Measurements from ENCODE around the gene UBE2S.

UBE2S gene

DNA sequence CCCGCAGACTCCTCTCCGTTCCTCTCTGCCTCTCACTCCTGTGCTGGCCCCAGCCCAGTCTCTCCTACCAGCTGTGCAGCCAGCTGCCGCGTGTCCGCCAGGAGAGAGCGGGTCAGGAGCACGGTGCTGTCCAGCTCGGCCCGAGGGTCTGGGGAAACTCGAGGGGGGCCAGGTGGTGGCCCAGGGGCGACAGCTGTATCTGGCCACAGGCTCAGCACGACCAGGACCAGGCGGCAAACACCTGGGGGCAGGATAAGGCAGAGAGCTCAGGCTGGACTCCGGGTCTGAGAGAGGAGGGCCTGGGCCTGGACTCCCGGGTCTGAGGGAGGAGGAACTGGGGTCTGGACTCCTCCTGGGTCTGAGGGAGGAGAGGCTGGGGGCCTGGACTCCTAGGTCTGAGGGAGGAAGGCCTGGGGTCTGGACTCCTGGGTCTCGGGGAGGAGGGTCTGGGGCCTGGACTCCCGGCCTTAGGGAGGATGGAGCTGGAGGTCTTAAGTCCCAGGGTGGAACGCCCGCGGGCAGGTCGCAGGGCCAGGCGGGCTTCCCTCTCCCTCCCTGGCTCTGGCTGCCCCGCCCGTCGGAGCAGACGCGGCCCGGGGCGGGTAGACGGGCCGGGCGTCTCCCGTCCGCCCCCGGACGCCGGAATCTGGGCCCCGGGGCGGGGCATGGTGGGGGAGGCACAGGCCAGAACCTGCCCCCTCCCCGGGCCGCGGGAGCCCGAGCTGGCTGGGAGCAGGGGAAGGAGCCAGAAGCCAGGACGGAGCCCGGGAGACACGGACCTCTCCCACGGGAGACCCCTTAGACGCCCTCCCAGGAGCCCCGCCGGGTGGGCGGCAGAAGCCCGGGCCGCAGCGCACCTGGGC lies 38.7 kb downstream of the UBE2S start (continued):
- TF ChIP-seq, protein P1, sequence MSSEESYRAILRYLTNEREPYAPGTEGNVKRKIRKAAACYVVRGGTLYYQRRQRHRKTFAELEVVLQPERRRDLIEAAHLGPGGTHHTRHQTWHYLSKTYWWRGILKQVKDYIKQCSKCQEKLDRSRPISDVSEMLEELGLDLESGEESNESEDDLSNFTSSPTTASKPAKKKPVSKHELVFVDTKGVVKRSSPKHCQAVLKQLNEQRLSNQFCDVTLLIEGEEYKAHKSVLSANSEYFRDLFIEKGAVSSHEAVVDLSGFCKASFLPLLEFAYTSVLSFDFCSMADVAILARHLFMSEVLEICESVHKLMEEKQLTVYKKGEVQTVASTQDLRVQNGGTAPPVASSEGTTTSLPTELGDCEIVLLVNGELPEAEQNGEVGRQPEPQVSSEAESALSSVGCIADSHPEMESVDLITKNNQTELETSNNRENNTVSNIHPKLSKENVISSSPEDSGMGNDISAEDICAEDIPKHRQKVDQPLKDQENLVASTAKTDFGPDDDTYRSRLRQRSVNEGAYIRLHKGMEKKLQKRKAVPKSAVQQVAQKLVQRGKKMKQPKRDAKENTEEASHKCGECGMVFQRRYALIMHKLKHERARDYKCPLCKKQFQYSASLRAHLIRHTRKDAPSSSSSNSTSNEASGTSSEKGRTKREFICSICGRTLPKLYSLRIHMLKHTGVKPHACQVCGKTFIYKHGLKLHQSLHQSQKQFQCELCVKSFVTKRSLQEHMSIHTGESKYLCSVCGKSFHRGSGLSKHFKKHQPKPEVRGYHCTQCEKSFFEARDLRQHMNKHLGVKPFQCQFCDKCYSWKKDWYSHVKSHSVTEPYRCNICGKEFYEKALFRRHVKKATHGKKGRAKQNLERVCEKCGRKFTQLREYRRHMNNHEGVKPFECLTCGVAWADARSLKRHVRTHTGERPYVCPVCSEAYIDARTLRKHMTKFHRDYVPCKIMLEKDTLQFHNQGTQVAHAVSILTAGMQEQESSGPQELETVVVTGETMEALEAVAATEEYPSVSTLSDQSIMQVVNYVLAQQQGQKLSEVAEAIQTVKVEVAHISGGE (tag by site-specific recombination; conservative IDR thresholded peaks at IDR 0.05; ENCODE audit: low read depth) = no peak
- TF ChIP-seq HIC1 (tag by site-specific recombination; IDR thresholded peaks at IDR 0.05) (peak; percentile 19; the same call in 1 of the 2 replicates), ZNF354C (tag by site-specific recombination; IDR thresholded peaks at IDR 0.05; ENCODE audit: borderline replicate concordance, low read depth) (no peak), KLF8 (tag by site-specific recombination; IDR thresholded peaks at IDR 0.05) (peak; percentile 28; the same call in 1 of the 2 replicates), HOXC10 (CRISPR knock-in tag; IDR thresholded peaks at IDR 0.05) (no peak), ZNF2 (tag by site-specific recombination; IDR thresholded peaks at IDR 0.05) (no peak), ZNF561 (tag by site-specific recombination; IDR thresholded peaks at IDR 0.05; ENCODE audit: borderline replicate concordance) (0 out of 2 replicates have a peak, but pooled peaks have one; percentile 33), TCF7L2 (IDR thresholded peaks at IDR 0.05; ENCODE audit: borderline replicate concordance, low read depth, low read length) (no peak), ZNF426 (tag by site-specific recombination; IDR thresholded peaks at IDR 0.05) (no peak), SCRT1 (tag by site-specific recombination; IDR thresholded peaks at IDR 0.05; ENCODE audit: borderline replicate concordance) (no peak), KLF17 (tag by site-specific recombination; IDR thresholded peaks at IDR 0.05) (0 out of 2 replicates have a peak, but pooled peaks have one; percentile 28), ZNF544 (tag by site-specific recombination; IDR thresholded peaks at IDR 0.05) (no peak), ZNF521 (tag by site-specific recombination; IDR thresholded peaks at IDR 0.05) (no peak), ZNF223 (tag by site-specific recombination; IDR thresholded peaks at IDR 0.05) (no peak), KLF1 (tag by site-specific recombination; IDR thresholded peaks at IDR 0.05) (peak; percentile 89), ZNF140 (tag by site-specific recombination; IDR thresholded peaks at IDR 0.05) (no peak), ZNF221 (tag by site-specific recombination; IDR thresholded peaks at IDR 0.05; ENCODE audit: borderline replicate concordance) (no peak), ZNF629 (tag by site-specific recombination; IDR thresholded peaks at IDR 0.05) (no peak)
- TF ChIP-seq, protein P2, sequence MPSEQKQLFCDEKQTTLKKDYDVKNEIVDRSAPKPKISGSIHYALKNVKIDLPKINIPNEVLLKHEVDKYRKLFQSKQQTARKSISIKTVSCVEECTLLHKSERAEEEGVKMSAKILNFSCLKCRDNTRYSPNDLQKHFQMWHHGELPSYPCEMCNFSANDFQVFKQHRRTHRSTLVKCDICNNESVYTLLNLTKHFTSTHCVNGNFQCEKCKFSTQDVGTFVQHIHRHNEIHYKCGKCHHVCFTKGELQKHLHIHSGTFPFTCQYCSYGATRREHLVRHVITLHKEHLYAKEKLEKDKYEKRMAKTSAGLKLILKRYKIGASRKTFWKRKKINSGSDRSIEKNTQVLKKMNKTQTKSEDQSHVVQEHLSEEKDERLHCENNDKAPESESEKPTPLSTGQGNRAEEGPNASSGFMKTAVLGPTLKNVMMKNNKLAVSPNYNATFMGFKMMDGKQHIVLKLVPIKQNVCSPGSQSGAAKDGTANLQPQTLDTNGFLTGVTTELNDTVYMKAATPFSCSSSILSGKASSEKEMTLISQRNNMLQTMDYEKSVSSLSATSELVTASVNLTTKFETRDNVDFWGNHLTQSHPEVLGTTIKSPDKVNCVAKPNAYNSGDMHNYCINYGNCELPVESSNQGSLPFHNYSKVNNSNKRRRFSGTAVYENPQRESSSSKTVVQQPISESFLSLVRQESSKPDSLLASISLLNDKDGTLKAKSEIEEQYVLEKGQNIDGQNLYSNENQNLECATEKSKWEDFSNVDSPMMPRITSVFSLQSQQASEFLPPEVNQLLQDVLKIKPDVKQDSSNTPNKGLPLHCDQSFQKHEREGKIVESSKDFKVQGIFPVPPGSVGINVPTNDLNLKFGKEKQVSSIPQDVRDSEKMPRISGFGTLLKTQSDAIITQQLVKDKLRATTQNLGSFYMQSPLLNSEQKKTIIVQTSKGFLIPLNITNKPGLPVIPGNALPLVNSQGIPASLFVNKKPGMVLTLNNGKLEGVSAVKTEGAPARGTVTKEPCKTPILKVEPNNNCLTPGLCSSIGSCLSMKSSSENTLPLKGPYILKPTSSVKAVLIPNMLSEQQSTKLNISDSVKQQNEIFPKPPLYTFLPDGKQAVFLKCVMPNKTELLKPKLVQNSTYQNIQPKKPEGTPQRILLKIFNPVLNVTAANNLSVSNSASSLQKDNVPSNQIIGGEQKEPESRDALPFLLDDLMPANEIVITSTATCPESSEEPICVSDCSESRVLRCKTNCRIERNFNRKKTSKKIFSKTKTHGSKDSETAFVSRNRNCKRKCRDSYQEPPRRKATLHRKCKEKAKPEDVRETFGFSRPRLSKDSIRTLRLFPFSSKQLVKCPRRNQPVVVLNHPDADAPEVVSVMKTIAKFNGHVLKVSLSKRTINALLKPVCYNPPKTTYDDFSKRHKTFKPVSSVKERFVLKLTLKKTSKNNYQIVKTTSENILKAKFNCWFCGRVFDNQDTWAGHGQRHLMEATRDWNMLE (tag by site-specific recombination; conservative IDR thresholded peaks at IDR 0.05; ENCODE audit: low read depth) = no peak
- TF ChIP-seq, protein P3, sequence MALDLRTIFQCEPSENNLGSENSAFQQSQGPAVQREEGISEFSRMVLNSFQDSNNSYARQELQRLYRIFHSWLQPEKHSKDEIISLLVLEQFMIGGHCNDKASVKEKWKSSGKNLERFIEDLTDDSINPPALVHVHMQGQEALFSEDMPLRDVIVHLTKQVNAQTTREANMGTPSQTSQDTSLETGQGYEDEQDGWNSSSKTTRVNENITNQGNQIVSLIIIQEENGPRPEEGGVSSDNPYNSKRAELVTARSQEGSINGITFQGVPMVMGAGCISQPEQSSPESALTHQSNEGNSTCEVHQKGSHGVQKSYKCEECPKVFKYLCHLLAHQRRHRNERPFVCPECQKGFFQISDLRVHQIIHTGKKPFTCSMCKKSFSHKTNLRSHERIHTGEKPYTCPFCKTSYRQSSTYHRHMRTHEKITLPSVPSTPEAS (tag by site-specific recombination; IDR thresholded peaks at IDR 0.05) = no peak
- TF ChIP-seq, protein P4, sequence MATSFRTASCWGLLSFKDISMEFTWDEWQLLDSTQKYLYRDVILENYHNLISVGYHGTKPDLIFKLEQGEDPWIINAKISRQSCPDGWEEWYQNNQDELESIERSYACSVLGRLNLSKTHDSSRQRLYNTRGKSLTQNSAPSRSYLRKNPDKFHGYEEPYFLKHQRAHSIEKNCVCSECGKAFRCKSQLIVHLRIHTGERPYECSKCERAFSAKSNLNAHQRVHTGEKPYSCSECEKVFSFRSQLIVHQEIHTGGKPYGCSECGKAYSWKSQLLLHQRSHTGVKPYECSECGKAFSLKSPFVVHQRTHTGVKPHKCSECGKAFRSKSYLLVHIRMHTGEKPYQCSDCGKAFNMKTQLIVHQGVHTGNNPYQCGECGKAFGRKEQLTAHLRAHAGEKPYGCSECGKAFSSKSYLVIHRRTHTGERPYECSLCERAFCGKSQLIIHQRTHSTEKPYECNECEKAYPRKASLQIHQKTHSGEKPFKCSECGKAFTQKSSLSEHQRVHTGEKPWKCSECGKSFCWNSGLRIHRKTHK (tag by site-specific recombination; IDR thresholded peaks at IDR 0.05) = no peak
- TF ChIP-seq, protein P5, sequence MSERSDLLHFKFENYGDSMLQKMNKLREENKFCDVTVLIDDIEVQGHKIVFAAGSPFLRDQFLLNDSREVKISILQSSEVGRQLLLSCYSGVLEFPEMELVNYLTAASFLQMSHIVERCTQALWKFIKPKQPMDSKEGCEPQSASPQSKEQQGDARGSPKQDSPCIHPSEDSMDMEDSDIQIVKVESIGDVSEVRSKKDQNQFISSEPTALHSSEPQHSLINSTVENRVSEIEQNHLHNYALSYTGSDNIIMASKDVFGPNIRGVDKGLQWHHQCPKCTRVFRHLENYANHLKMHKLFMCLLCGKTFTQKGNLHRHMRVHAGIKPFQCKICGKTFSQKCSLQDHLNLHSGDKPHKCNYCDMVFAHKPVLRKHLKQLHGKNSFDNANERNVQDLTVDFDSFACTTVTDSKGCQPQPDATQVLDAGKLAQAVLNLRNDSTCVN (tag by site-specific recombination; optimal IDR thresholded peaks at IDR 0.05) = peak; percentile 22

All from HEK293 (cell line).